GM12892 (cell line): Measurements from ENCODE around the gene HEATR1.

Experiments
- POLR2A ChIP-seq: IDR thresholded peaks from 2 replicates; pipeline ENCODE4 v1.6.1; 2011; ENCODE audit warnings: low read depth, low read length, control low read depth
- POLR2AphosphoS5 ChIP-seq: IDR thresholded peaks from 2 replicates; pipeline ENCODE4 v1.6.1; 2011; ENCODE audit warnings: low read depth, low read length, control low read depth
- TAF1 ChIP-seq: IDR thresholded peaks from 2 replicates; pipeline ENCODE4 v1.6.1; 2011; ENCODE audit warnings: low read depth, mild to moderate bottlenecking, control low read depth, low read length, borderline replicate concordance

DNA sequence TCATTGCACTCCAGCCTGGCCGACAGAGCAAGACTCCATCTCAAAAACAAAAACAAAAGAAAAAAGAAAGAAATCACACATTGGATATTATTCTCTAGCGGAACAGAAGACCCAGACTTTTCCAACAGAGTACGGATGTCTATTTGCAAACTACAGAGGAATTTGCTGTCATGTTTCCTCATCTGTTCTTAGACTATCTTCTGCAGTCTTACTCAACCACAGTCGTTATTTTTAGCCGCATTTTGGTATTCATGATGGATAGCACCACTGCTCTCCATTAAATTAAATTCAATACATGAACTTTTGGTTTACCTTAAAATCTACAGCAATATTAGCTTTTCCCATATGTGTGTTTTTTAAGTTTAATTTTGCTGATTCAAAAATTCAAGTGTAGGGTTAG is 14.2 kb upstream of the HEATR1 start:
- TF ChIP-seq POLR2AphosphoS5 (no peak), POLR2A (no peak), TAF1 (no peak)
